CD4-positive, alpha-beta memory T cell (primary cell): Measurements from ENCODE around the gene FAM120A. TPM values are rescaled to one million over a fixed set of nuclear protein-coding genes. Genes with fewer than 3 reads are reported as not detected.

Source experiments
- CTCF ChIA-PET: fragments of 350-600 bp; sonication (Branson Sonifier 250); formaldehyde crosslinking; loops from one replicate; lab custom pipeline; 2021; ENCODE audit warnings: inconsistent platforms; ENCODE audit not compliant: partially characterized antibody; lab: Charles Lee
- POLR2A ChIA-PET: fragments of 350-600 bp; sonication (Branson Sonifier 250); formaldehyde crosslinking; loops from one replicate; lab custom pipeline; 2021; ENCODE audit not compliant: partially characterized antibody; lab: Charles Lee
- DNase-seq, 5 donors: peaks; one replicate each; pipeline versions ENCODE4 v3.0.0 to v3.0.0-alpha.2; 2020 to 2022; ENCODE audit warnings: mixed read lengths in 1 of 5
- H3K27ac ChIP-seq: one replicate; pipeline ENCODE4 v1.7.0; 2013; ENCODE audit warnings: low read depth, low read length
- H3K27me3 ChIP-seq: 2 replicates; pipeline ENCODE4 v1.7.0; 2013; ENCODE audit warnings: mild to moderate bottlenecking, low read length, moderate library complexity; ENCODE audit not compliant: insufficient read depth
- H3K36me3 ChIP-seq: 2 replicates; pipeline ENCODE4 v1.7.0; 2013; ENCODE audit warnings: mild to moderate bottlenecking, low read length, moderate library complexity; ENCODE audit not compliant: insufficient read depth
- H3K4me1 ChIP-seq: 2 replicates; pipeline ENCODE4 v1.7.0; 2013; ENCODE audit warnings: mild to moderate bottlenecking, low read length, moderate library complexity; ENCODE audit not compliant: insufficient read depth
- H3K4me3 ChIP-seq, 2 donors: one replicate each; pipeline ENCODE4 v1.7.0; 2013; ENCODE audit warnings: low read length in 2 of 2, mild to moderate bottlenecking in 1 of 2
- H3K9me3 ChIP-seq, 2 donors: one replicate each; pipeline ENCODE4 v1.7.0; 2013; ENCODE audit warnings: low read length in 2 of 2, control low read depth in 1 of 2; ENCODE audit not compliant: control insufficient read depth in 1 of 2
- H3K27ac Mint-ChIP-seq, 7 donors: one replicate each; pipeline ENCODE4 v1.8.0; 2020 to 2021; ENCODE audit warnings: mixed read lengths in 7 of 7, mild to moderate bottlenecking in 6 of 7, inconsistent platforms in 3 of 7, moderate library complexity in 3 of 7
- H3K27me3 Mint-ChIP-seq, 2 donors: one replicate each; pipeline ENCODE4 v1.8.0; 2020 to 2021; ENCODE audit warnings: mixed read lengths in 2 of 2
- H3K36me3 Mint-ChIP-seq, 2 donors: one replicate each; pipeline ENCODE4 v1.8.0; 2020 to 2021; ENCODE audit warnings: mixed read lengths in 2 of 2, inconsistent platforms in 1 of 2, mild to moderate bottlenecking in 1 of 2
- H3K4me1 Mint-ChIP-seq, 4 donors: one replicate each; pipeline ENCODE4 v1.8.0; 2020 to 2021; ENCODE audit warnings: mixed read lengths in 4 of 4, mild to moderate bottlenecking in 1 of 4
- H3K4me3 Mint-ChIP-seq, 8 donors: one replicate each; pipeline ENCODE4 v1.8.0; 2020 to 2021; ENCODE audit warnings: mixed read lengths in 8 of 8, mild to moderate bottlenecking in 7 of 8, moderate library complexity in 6 of 8, inconsistent platforms in 3 of 8
- H3K9me3 Mint-ChIP-seq, 8 donors: one replicate each; pipeline ENCODE4 v1.8.0; 2020 to 2021; ENCODE audit warnings: mixed read lengths in 8 of 8, mild to moderate bottlenecking in 5 of 8, inconsistent platforms in 3 of 8, moderate library complexity in 1 of 8
- intact Hi-C: fragments of 100-400 bp; cut with micrococcal nuclease; formaldehyde crosslinking; loops from one replicate; pipeline ENCODE4 v1.15.1; 2023
- polyA plus RNA-seq, 2 donors: library from polyadenylated mRNA; unstranded; fragments of 300-500 nt; fragmentation: Illumina TruSeq; gene quantifications; one replicate each; pipeline ENCODE4 v1.2.3, GENCODE V29; 2021
- total RNA-seq, 2 experiments: library from RNA; stranded (reverse); gene quantifications; one replicate each; pipeline ENCODE4 v1.2.3, GENCODE V29; 2021

FAM120A gene
- total and polyA plus RNA-seq, 4 experiments from 2014 or later: 6.2 to 88.5 (median 49.9) TPM

- peaks cover 34% of the 10 kb centered on the region for H3K4me1 ChIP-seq
- ChIA-PET CTCF (interaction anchor here (1.9 kb wide), 1 partner anchor 65 kb away, joined by 6 read pairs; no protein-coding TSS in a partner anchor), POLR2A (interaction anchor here (1.2 to 2.3 kb wide), 3 partner anchors 11 to 65 kb away, joined by 4 to 6 read pairs (median 4); partner anchors contain the start of gene FAM120A)
- no peaks in the 10 kb centered on the region for H3K9me3 Mint-ChIP-seq
- H3K27ac Mint-ChIP-seq: peak overlapping the region; percentile 76 to 97 (median 95)
- H3K9me3 ChIP-seq: no peaks in the 10 kb centered on the region
- peak overlapping the region; percentile 52 to 74 for H3K4me3 ChIP-seq
- DNase-seq: peak in 4 of 5 donors; percentile 18 to 36 (median 31)
- no peaks in the 10 kb centered on the region for H3K27me3 Mint-ChIP-seq
- H3K27me3 ChIP-seq: no peaks in the 10 kb centered on the region
- H3K4me3 Mint-ChIP-seq: peak overlapping the region; percentile 85 to 96 (median 93)
- peaks cover 43 to 65% (median 54%) of the 10 kb centered on the region in 4 donors for H3K4me1 Mint-ChIP-seq
- intact Hi-C loops: loop anchor here (5.0 kb wide), 1 partner anchor 49 kb away; the partner anchor contains the start of genes FAM120A and FAM120AOS
- peak overlapping the region; percentile 61 for H3K27ac ChIP-seq
- peaks cover 42 to 58% of the 10 kb centered on the region in 2 donors for H3K36me3 Mint-ChIP-seq
- H3K36me3 ChIP-seq: peaks cover 21% of the 10 kb centered on the region
These were observed 49.9 kb downstream of the FAM120A start for GRCh38 chr9:93501406-93501805.

GRCh38 chr9:93503381-93503780 lies 51.9 kb downstream of the FAM120A start:
- Mint-ChIP-seq H3K4me3 (peak overlapping the region in 2 of 8 donors; percentile 31 to 44), H3K4me1 (peaks cover 55 to 82% (median 64%) of the 10 kb centered on the region in 4 donors), H3K27ac (peak overlapping the region in 2 of 7 donors; percentile 69 to 74), H3K27me3 (no peaks in the 10 kb centered on the region), H3K9me3 (no peaks in the 10 kb centered on the region), H3K36me3 (peaks cover 32 to 51% of the 10 kb centered on the region in 2 donors)
- CTCF ChIA-PET: no interaction called here
- intact Hi-C loops: loop anchor here (5.0 kb wide), 1 partner anchor 51 kb away; the partner anchor contains the start of genes FAM120A and FAM120AOS
- no peaks in the 10 kb centered on the region for H3K27me3 ChIP-seq
- POLR2A ChIA-PET: interaction anchor here (0.9 kb wide), 1 partner anchor 47 kb away, joined by 3 read pairs; no protein-coding TSS in a partner anchor
- H3K36me3 ChIP-seq: peaks cover 4% of the 10 kb centered on the region
- DNase-seq: no peak
- H3K4me3 ChIP-seq: no peak overlapping the region
- H3K9me3 ChIP-seq: no peaks in the 10 kb centered on the region
- peaks cover 34% of the 10 kb centered on the region for H3K4me1 ChIP-seq
- no peak overlapping the region for H3K27ac ChIP-seq

- intact Hi-C loops: no loop called here
- Histone ChIP-seq H3K36me3 (peaks cover 4% of the 10 kb centered on the region), H3K9me3 (no peaks in the 10 kb centered on the region), H3K27ac (no peak overlapping the region), H3K4me1 (peaks cover 24% of the 10 kb centered on the region), H3K27me3 (no peaks in the 10 kb centered on the region), H3K4me3 (no peak overlapping the region)
- H3K4me1 Mint-ChIP-seq: peaks cover 53 to 84% (median 66%) of the 10 kb centered on the region in 4 donors
- no peak for DNase-seq
- H3K27ac Mint-ChIP-seq: peak overlapping the region in 4 of 7 donors; percentile 34 to 63 (median 58)
- no peaks in the 10 kb centered on the region for H3K9me3 Mint-ChIP-seq
- H3K4me3 Mint-ChIP-seq: peak overlapping the region in 3 of 8 donors; percentile 0 to 39 (median 12)
- POLR2A ChIA-PET: no interaction called here
- no peaks in the 10 kb centered on the region for H3K27me3 Mint-ChIP-seq
- CTCF ChIA-PET: no interaction called here
- H3K36me3 Mint-ChIP-seq: peaks cover 17 to 41% of the 10 kb centered on the region in 2 donors
These were observed 54.2 kb downstream of the FAM120A start for GRCh38 chr9:93505541-93506132.

- no peak for DNase-seq
- Histone ChIP-seq H3K27ac (no peak overlapping the region), H3K4me3 (no peak overlapping the region), H3K36me3 (peaks cover 4% of the 10 kb centered on the region), H3K9me3 (no peaks in the 10 kb centered on the region), H3K27me3 (no peaks in the 10 kb centered on the region), H3K4me1 (peaks cover 10% of the 10 kb centered on the region)
- intact Hi-C loops: no loop called here
- peak overlapping the region in 1 of 8 donors; percentile 4 for H3K4me3 Mint-ChIP-seq
- H3K36me3 Mint-ChIP-seq: peaks cover 19 to 35% of the 10 kb centered on the region in 2 donors
- ChIA-PET POLR2A (no interaction called here), CTCF (interaction anchor here (0.7 to 1.3 kb wide), 2 partner anchors 10 to 59 kb away, joined by 3 to 4 read pairs; no protein-coding TSS in a partner anchor)
- H3K9me3 Mint-ChIP-seq: no peaks in the 10 kb centered on the region
- H3K4me1 Mint-ChIP-seq: peaks cover 49 to 83% (median 61%) of the 10 kb centered on the region in 4 donors
- H3K27me3 Mint-ChIP-seq: no peaks in the 10 kb centered on the region
- peak overlapping the region in 6 of 7 donors; percentile 14 to 68 (median 30) for H3K27ac Mint-ChIP-seq
These were observed 56.3 kb downstream of the FAM120A start for GRCh38 chr9:93507768-93508167.

- Mint-ChIP-seq H3K27me3 (no peaks in the 10 kb centered on the region), H3K36me3 (peaks cover 19 to 34% of the 10 kb centered on the region in 2 donors), H3K4me3 (no peak overlapping the region), H3K27ac (peak overlapping the region in 3 of 7 donors; percentile 8 to 65 (median 34)), H3K4me1 (peaks cover 49 to 83% (median 62%) of the 10 kb centered on the region in 4 donors), H3K9me3 (no peaks in the 10 kb centered on the region)
- ChIA-PET CTCF (interaction anchor here (1.3 kb wide), 1 partner anchor 10 kb away, joined by 4 read pairs; no protein-coding TSS in a partner anchor), POLR2A (no interaction called here)
- H3K27me3 ChIP-seq: no peaks in the 10 kb centered on the region
- H3K9me3 ChIP-seq: no peaks in the 10 kb centered on the region
- no peak overlapping the region for H3K4me3 ChIP-seq
- peaks cover 10% of the 10 kb centered on the region for H3K4me1 ChIP-seq
- no peak for DNase-seq
- intact Hi-C loops: no loop called here
- no peak overlapping the region for H3K27ac ChIP-seq
- H3K36me3 ChIP-seq: peaks cover 4% of the 10 kb centered on the region
These were observed 56.7 kb downstream of the FAM120A start for GRCh38 chr9:93508207-93508606.

- no peaks in the 10 kb centered on the region for H3K27me3 ChIP-seq
- no peak overlapping the region for H3K4me3 ChIP-seq
- DNase-seq: no peak
- peaks cover 18 to 38% of the 10 kb centered on the region in 2 donors for H3K36me3 Mint-ChIP-seq
- peaks cover 7% of the 10 kb centered on the region for H3K4me1 ChIP-seq
- peak overlapping the region in 2 of 7 donors; percentile 8 to 58 for H3K27ac Mint-ChIP-seq
- no peaks in the 10 kb centered on the region for H3K27me3 Mint-ChIP-seq
- POLR2A ChIA-PET: no interaction called here
- CTCF ChIA-PET: no interaction called here
- H3K36me3 ChIP-seq: peaks cover 4% of the 10 kb centered on the region
- peaks cover 44 to 77% (median 63%) of the 10 kb centered on the region in 4 donors for H3K4me1 Mint-ChIP-seq
- no peaks in the 10 kb centered on the region for H3K9me3 ChIP-seq
- no peaks in the 10 kb centered on the region for H3K9me3 Mint-ChIP-seq
- H3K27ac ChIP-seq: no peak overlapping the region
- no peak overlapping the region for H3K4me3 Mint-ChIP-seq
- intact Hi-C loops: no loop called here
These were observed 57.6 kb downstream of the FAM120A start for GRCh38 chr9:93509084-93509483.

- Mint-ChIP-seq H3K27ac (peak overlapping the region in 1 of 7 donors; percentile 63), H3K4me3 (no peak overlapping the region), H3K36me3 (peaks cover 18 to 38% of the 10 kb centered on the region in 2 donors), H3K4me1 (peaks cover 39 to 68% (median 58%) of the 10 kb centered on the region in 4 donors), H3K27me3 (no peaks in the 10 kb centered on the region), H3K9me3 (no peaks in the 10 kb centered on the region)
- POLR2A ChIA-PET: no interaction called here
- Histone ChIP-seq H3K27me3 (no peaks in the 10 kb centered on the region), H3K4me1 (no peaks in the 10 kb centered on the region), H3K4me3 (no peak overlapping the region), H3K36me3 (peaks cover 4% of the 10 kb centered on the region), H3K27ac (no peak overlapping the region), H3K9me3 (no peaks in the 10 kb centered on the region)
- CTCF ChIA-PET: no interaction called here
- intact Hi-C loops: no loop called here
- no peak for DNase-seq
These were observed 58.6 kb downstream of the FAM120A start for GRCh38 chr9:93510041-93510440.
